ENCODE results near the gene USP19. TPM values are rescaled to one million over a fixed set of nuclear protein-coding genes. Genes with fewer than 3 reads are reported as not detected.

Gene USP19
- polyA plus RNA-seq, 3 donors, result 18.4 to 55.7 (median 24.1) TPM

GRCh38 chr3:49161197-49161596 lies 40.6 kb upstream of the USP19 start:
- peak in 1 of 3 donors; percentile 0 for DNase-seq
- H3K4me1 Mint-ChIP-seq, result peaks cover 29% of the 10 kb centered on the region
- Histone ChIP-seq H4K20me1 (ENCODE audit: insufficient read depth, low read length) (peaks cover 35% of the 10 kb centered on the region), H3K79me2 (ENCODE audit: insufficient read depth, low read length) (peaks cover 37% of the 10 kb centered on the region), H3K4me2 (replicated peaks; ENCODE audit: extremely low read depth, low read length, poor library complexity, severe bottlenecking) (no peak overlapping the region), H3K9ac (ENCODE audit: insufficient read depth, low read length, poor library complexity, severe bottlenecking) (no peak overlapping the region), H3K4me1 (ENCODE audit: control insufficient read depth in 1 of 2, insufficient read depth in 2 of 2, low read length in 2 of 2) (peaks cover 21 to 42% of the 10 kb centered on the region in 2 donors), H3K9me3 (replicated peaks in 1 of 2; ENCODE audit: control insufficient read depth in 1 of 2, insufficient read depth in 1 of 2, low read length in 2 of 2) (no peaks in the 10 kb centered on the region), H3K4me3 (replicated peaks in 1 of 3; ENCODE audit: low read depth in 2 of 3, low read length in 3 of 3) (no peak overlapping the region), H3K36me3 (replicated peaks in 1 of 2; ENCODE audit: control insufficient read depth in 1 of 2, insufficient read depth in 2 of 2, low read length in 2 of 2) (peaks cover 13 to 30% of the 10 kb centered on the region in 2 donors), H3K27ac (ENCODE audit: low read depth in 1 of 2, low read length in 2 of 2) (no peak overlapping the region), H2AFZ (ENCODE audit: insufficient read depth, low read depth, low read length, poor library complexity, severe bottlenecking) (no peak overlapping the region), H3K27me3 (ENCODE audit: control insufficient read depth in 2 of 2, insufficient read depth in 2 of 2, low read length in 2 of 2) (no peaks in the 10 kb centered on the region)
- no peak overlapping the region for H3K4me3 Mint-ChIP-seq
- peak overlapping the region in 1 of 7 donors; percentile 89 for H3K27ac Mint-ChIP-seq
- no peak for TF ChIP-seq CTCF (IDR thresholded peaks at IDR 0.05)
- H3K9me3 Mint-ChIP-seq, result peaks cover 0 to 1% (median under 1%) of the 10 kb centered on the region in 7 donors
- peaks cover 0 to 3% (median 2%) of the 10 kb centered on the region in 3 donors for H3K27me3 Mint-ChIP-seq (ENCODE audit: low read depth in 3 of 3)
- peaks cover 22 to 41% of the 10 kb centered on the region in 2 donors for H3K36me3 Mint-ChIP-seq
- intact Hi-C loops (cut with micrococcal nuclease), result no loop called here
- no CpG with 5 or more reads among the region's 2 CpGs for WGBS (ENCODE audit: insufficient coverage)

GRCh38 chr3:49158792-49159191 lies 38.2 kb upstream of the USP19 start:
- peaks cover 15 to 29% of the 10 kb centered on the region in 2 donors for H3K36me3 Mint-ChIP-seq
- intact Hi-C loops (cut with micrococcal nuclease), result loop anchor here (5.0 to 10.0 kb wide), 2 partner anchors 164 to 171 kb away; partner anchors contain the start of gene P4HTM (in 1 of the 2)

More at GRCh38 chr3:49158792-49159191, 38.2 kb upstream of the USP19 start:
- H3K27ac ChIP-seq (ENCODE audit: low read depth in 1 of 2, low read length in 2 of 2), result no peak overlapping the region
- peaks cover 0 to 3% (median 2%) of the 10 kb centered on the region in 3 donors for H3K27me3 Mint-ChIP-seq (ENCODE audit: low read depth in 3 of 3)
- peak in 1 of 3 donors; percentile 1 for DNase-seq
- H3K79me2 ChIP-seq (ENCODE audit: insufficient read depth, low read length), result peaks cover 13% of the 10 kb centered on the region
- no peak overlapping the region for H3K4me2 ChIP-seq (replicated peaks; ENCODE audit: extremely low read depth, low read length, poor library complexity, severe bottlenecking)
- peaks cover 23% of the 10 kb centered on the region for H4K20me1 ChIP-seq (ENCODE audit: insufficient read depth, low read length)
- no peak overlapping the region for H3K4me3 Mint-ChIP-seq
- peaks cover 10 to 24% of the 10 kb centered on the region in 2 donors for H3K4me1 ChIP-seq (ENCODE audit: control insufficient read depth in 1 of 2, insufficient read depth in 2 of 2, low read length in 2 of 2)
- H3K27me3 ChIP-seq (ENCODE audit: control insufficient read depth in 2 of 2, insufficient read depth in 2 of 2, low read length in 2 of 2), result no peaks in the 10 kb centered on the region
- no peaks in the 10 kb centered on the region for H3K9me3 ChIP-seq (replicated peaks in 1 of 2; ENCODE audit: control insufficient read depth in 1 of 2, insufficient read depth in 1 of 2, low read length in 2 of 2)
- H3K27ac Mint-ChIP-seq, result peak overlapping the region in 4 of 7 donors; percentile 10 to 36 (median 26)
- WGBS (ENCODE audit: insufficient coverage), result 90% methylated on average over 2 of the region's 2 CpGs
- peaks cover 12% of the 10 kb centered on the region for H3K4me1 Mint-ChIP-seq
- peaks cover 10 to 20% of the 10 kb centered on the region in 2 donors for H3K36me3 ChIP-seq (replicated peaks in 1 of 2; ENCODE audit: control insufficient read depth in 1 of 2, insufficient read depth in 2 of 2, low read length in 2 of 2)
- no peak for TF ChIP-seq CTCF (IDR thresholded peaks at IDR 0.05)
- no peak overlapping the region for H3K9ac ChIP-seq (ENCODE audit: insufficient read depth, low read length, poor library complexity, severe bottlenecking)
- no peaks in the 10 kb centered on the region for H3K9me3 Mint-ChIP-seq
- no peak overlapping the region for H2AFZ ChIP-seq (ENCODE audit: insufficient read depth, low read depth, low read length, poor library complexity, severe bottlenecking)
- no peak overlapping the region for H3K4me3 ChIP-seq (replicated peaks in 1 of 3; ENCODE audit: low read depth in 2 of 3, low read length in 3 of 3)
